Activated naive CD8-positive, alpha-beta T cell (primary cell): Measurements from ENCODE around the gene SSC5D.

Experiments used
- H3K27ac Mint-ChIP-seq: one replicate; pipeline ENCODE4 v1.8.0; 2021; ENCODE audit warnings: mixed read lengths
- H3K27me3 Mint-ChIP-seq: one replicate; pipeline ENCODE4 v1.8.0; 2021; ENCODE audit warnings: mixed read lengths
- H3K36me3 Mint-ChIP-seq: one replicate; pipeline ENCODE4 v1.8.0; 2021; ENCODE audit warnings: mixed read lengths
- H3K4me1 Mint-ChIP-seq: one replicate; pipeline ENCODE4 v1.8.0; 2021; ENCODE audit warnings: low read depth, mixed read lengths
- H3K4me3 Mint-ChIP-seq: one replicate; pipeline ENCODE4 v1.8.0; 2021; ENCODE audit warnings: mild to moderate bottlenecking, mixed read lengths
- H3K9me3 Mint-ChIP-seq: one replicate; pipeline ENCODE4 v1.8.0; 2021; ENCODE audit warnings: low read depth, mixed read lengths

Gene SSC5D

GRCh38 chr19:55451163-55451964, 36.9 kb upstream of the SSC5D start:
- Mint-ChIP-seq H3K36me3 (peaks cover 7% of the 10 kb centered on the region), H3K27me3 (peaks cover 3% of the 10 kb centered on the region), H3K4me3 (peak overlapping the region; percentile 78), H3K4me1 (peaks cover 8% of the 10 kb centered on the region), H3K9me3 (no peaks in the 10 kb centered on the region), H3K27ac (no peak overlapping the region)

- H3K27ac Mint-ChIP-seq = no peak overlapping the region
- no peaks in the 10 kb centered on the region for H3K9me3 Mint-ChIP-seq
- H3K27me3 Mint-ChIP-seq = peaks cover 3% of the 10 kb centered on the region
- H3K4me1 Mint-ChIP-seq = peaks cover 8% of the 10 kb centered on the region
- peaks cover 7% of the 10 kb centered on the region for H3K36me3 Mint-ChIP-seq
- H3K4me3 Mint-ChIP-seq = peak overlapping the region; percentile 78
These were observed 36.1 kb upstream of the SSC5D start for GRCh38 chr19:55451965-55452748.

DNA sequence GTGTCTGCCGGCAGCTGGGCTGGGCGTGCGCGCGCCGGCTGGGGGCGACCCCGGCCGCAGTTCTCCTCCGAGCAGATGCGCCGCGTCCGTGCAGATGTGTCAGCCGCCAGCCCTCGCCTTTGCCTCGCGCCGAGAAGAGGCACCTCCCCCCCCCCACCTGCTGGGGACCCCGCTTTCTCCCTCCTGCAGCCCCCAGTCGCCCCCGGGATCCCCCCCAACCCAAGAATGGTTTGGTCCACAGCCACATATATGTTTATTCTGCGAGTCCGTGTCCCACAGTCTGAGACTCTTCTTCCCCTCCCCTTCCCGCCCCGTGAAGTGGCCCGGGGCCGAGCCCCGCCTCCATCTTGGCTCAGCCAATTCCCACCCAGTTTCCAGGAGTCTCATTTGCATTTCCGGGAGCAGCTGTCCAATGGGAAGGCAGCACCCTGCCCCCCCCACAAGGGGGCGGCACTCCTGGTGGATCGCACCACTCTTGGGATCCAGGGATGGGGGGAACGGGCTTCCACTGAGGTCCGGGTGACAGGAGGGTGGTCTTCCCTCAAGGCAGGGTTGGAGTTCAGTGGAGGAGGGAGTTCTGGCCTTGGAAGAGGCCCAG, 35.4 kb upstream of the SSC5D start:
- Mint-ChIP-seq H3K27ac (no peak overlapping the region), H3K27me3 (peaks cover 3% of the 10 kb centered on the region), H3K4me3 (peak overlapping the region; percentile 60), H3K4me1 (peaks cover 8% of the 10 kb centered on the region), H3K9me3 (no peaks in the 10 kb centered on the region), H3K36me3 (peaks cover 7% of the 10 kb centered on the region)

- peak overlapping the region; percentile 60 for H3K4me3 Mint-ChIP-seq
- H3K27me3 Mint-ChIP-seq = peaks cover 3% of the 10 kb centered on the region
- peaks cover 8% of the 10 kb centered on the region for H3K4me1 Mint-ChIP-seq
- peaks cover 7% of the 10 kb centered on the region for H3K36me3 Mint-ChIP-seq
- H3K9me3 Mint-ChIP-seq = no peaks in the 10 kb centered on the region
- H3K27ac Mint-ChIP-seq = no peak overlapping the region
These were observed 34.5 kb upstream of the SSC5D start for GRCh38 chr19:55453511-55454260.

DNA sequence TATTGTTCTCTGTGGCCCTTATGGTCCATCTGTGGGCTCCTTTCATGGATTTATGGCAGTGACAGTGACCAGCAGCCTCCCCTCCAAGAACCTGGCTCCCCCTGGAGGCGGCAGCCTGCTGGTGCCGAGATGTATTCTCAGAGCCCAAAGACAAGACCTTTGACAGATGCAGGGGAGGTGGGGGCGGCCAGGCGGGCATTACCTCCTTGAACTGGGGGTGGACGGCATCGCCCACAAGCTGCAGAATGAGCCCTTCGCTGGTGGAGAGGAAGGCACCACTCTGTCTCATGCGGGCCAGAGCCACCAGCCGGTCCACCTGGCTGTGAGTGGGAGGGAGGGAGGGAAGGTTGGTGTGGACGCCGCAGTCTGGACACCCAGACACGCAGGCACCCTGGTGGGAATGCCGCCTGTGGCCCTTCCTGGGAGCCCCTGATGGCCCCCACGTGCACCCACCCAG, 33.4 kb upstream of the SSC5D start:
- H3K27me3 Mint-ChIP-seq = peaks cover 3% of the 10 kb centered on the region
- H3K36me3 Mint-ChIP-seq = peaks cover 7% of the 10 kb centered on the region
- no peaks in the 10 kb centered on the region for H3K9me3 Mint-ChIP-seq
- no peak overlapping the region for H3K27ac Mint-ChIP-seq
- H3K4me1 Mint-ChIP-seq = peaks cover 10% of the 10 kb centered on the region
- H3K4me3 Mint-ChIP-seq = no peak overlapping the region

- H3K27me3 Mint-ChIP-seq = peaks cover 3% of the 10 kb centered on the region
- H3K27ac Mint-ChIP-seq = no peak overlapping the region
- H3K4me3 Mint-ChIP-seq = no peak overlapping the region
- H3K36me3 Mint-ChIP-seq = peaks cover 7% of the 10 kb centered on the region
- H3K4me1 Mint-ChIP-seq = peaks cover 18% of the 10 kb centered on the region
- no peaks in the 10 kb centered on the region for H3K9me3 Mint-ChIP-seq
These were observed 32.5 kb upstream of the SSC5D start for GRCh38 chr19:55455576-55456235.

GRCh38 chr19:55456347-55456746, 31.9 kb upstream of the SSC5D start:
- no peaks in the 10 kb centered on the region for H3K9me3 Mint-ChIP-seq
- H3K4me3 Mint-ChIP-seq = no peak overlapping the region
- peaks cover 3% of the 10 kb centered on the region for H3K27me3 Mint-ChIP-seq
- no peak overlapping the region for H3K27ac Mint-ChIP-seq
- peaks cover 7% of the 10 kb centered on the region for H3K36me3 Mint-ChIP-seq
- H3K4me1 Mint-ChIP-seq = peaks cover 22% of the 10 kb centered on the region

GRCh38 chr19:55457683-55458457, 30.4 kb upstream of the SSC5D start:
- peak overlapping the region; percentile 17 for H3K27ac Mint-ChIP-seq
- peaks cover 3% of the 10 kb centered on the region for H3K27me3 Mint-ChIP-seq
- peaks cover 7% of the 10 kb centered on the region for H3K36me3 Mint-ChIP-seq
- H3K4me1 Mint-ChIP-seq = peaks cover 29% of the 10 kb centered on the region
- no peaks in the 10 kb centered on the region for H3K9me3 Mint-ChIP-seq
- H3K4me3 Mint-ChIP-seq = no peak overlapping the region

DNA sequence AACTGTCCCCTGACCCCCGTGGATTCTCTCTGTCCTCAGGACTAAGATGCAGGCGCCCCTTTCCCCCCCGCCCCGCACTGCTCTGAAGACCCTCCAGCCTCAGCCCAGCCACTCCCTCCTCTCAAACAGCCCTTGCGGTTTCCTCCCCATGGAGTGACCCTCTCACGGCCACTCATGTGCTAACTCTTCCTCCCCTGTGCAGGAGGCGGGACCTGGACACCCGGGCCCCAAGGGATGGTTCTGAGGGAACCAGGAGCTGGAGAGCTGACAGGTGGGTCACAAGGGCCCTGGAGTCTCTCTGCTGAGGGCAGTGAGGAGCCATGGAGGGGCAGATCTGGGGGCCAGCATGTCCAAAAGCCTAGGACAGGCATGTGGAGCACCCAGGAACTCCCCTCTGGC, 28.7 kb upstream of the SSC5D start:
- peaks cover 3% of the 10 kb centered on the region for H3K36me3 Mint-ChIP-seq
- no peaks in the 10 kb centered on the region for H3K9me3 Mint-ChIP-seq
- H3K4me1 Mint-ChIP-seq = peaks cover 24% of the 10 kb centered on the region
- H3K27ac Mint-ChIP-seq = no peak overlapping the region
- H3K4me3 Mint-ChIP-seq = no peak overlapping the region
- no peaks in the 10 kb centered on the region for H3K27me3 Mint-ChIP-seq

DNA sequence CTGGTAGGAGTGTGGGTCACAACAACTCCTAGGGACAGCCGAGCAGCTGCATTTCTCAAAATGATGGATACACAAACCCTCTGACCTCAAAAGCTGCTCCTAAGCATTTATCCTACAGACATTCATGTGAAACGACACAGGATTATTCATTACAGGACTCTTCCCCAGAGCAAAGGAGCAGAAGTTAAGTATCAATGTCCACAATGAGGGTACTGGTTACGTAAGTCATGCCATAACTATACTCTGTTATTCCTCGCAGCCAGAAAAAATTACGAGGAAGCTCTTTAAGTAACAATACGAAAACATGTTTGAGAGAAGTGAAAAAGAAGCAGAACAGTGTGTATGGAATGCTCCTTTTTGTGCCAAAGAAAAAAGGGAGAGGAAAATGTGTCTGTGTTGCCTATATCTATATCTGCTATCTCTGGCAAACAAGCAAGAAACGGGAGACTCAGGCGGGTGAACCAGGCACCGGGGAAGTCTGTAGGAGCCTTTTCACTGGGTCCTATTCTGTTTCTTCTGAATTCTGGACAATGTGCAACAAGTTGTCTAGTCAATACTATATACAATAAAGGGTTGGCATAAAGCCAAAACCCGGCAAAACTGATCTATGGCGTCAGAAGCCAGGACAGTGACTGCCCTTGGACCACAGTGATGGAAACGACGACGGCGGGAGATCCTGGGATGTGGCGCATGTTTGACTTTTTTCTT, 28.1 kb upstream of the SSC5D start:
- Mint-ChIP-seq H3K36me3 (no peaks in the 10 kb centered on the region), H3K27ac (peak overlapping the region; percentile 73), H3K4me1 (peaks cover 24% of the 10 kb centered on the region), H3K27me3 (no peaks in the 10 kb centered on the region), H3K4me3 (peak overlapping the region; percentile 89), H3K9me3 (no peaks in the 10 kb centered on the region)

- Mint-ChIP-seq H3K4me1 (peaks cover 24% of the 10 kb centered on the region), H3K36me3 (no peaks in the 10 kb centered on the region), H3K9me3 (no peaks in the 10 kb centered on the region), H3K27ac (peak overlapping the region; percentile 73), H3K27me3 (no peaks in the 10 kb centered on the region), H3K4me3 (peak overlapping the region; percentile 89)
These were observed 27.5 kb upstream of the SSC5D start for GRCh38 chr19:55460670-55461258.

DNA sequence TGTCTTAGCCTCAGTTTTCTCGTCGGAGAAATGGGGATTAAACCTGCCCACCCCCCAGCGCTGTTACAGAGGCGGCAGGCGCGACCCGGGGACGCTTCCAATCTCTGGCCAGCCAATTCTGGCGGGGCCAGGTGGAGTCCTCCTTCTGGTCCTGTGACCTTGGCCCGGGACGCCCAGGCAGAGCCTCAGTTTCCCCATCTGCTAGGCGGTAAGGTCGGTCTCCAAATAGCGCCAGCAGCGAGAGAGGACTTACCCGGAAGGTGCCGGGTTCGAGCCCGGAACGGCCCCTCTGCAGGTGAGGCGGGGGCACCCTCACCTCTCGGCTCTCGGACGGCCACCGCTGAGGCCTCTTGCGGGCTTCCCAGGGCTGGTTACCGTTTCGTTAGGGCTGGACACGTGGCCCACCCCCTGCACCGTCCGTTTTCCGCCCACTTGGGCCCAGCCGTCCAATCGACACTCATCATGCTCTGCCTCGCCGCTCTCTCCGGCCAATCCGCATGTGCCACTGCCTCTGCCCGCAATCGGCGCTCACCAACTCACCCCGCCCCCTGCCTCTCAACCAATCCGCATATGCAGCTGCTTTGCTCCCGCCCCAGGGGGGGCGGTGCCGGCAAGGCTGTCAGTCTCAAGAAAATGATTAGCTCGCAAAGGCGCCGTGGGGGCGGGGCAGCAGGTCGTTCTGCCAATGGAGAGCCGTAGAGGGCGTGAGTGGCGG, 26.8 kb upstream of the SSC5D start, which contains the start of gene ISOC2:
Gene ISOC2 (minus strand): TSS at position 384 of the 715 bp plus-strand sequence. CDS start 5,156 bp downstream, outside the sequence.
- no peaks in the 10 kb centered on the region for H3K36me3 Mint-ChIP-seq
- H3K4me1 Mint-ChIP-seq = peaks cover 24% of the 10 kb centered on the region
- no peaks in the 10 kb centered on the region for H3K9me3 Mint-ChIP-seq
- H3K4me3 Mint-ChIP-seq = peak within 1 kb of the TSS; percentile 89
- no peaks in the 10 kb centered on the region for H3K27me3 Mint-ChIP-seq
- H3K27ac Mint-ChIP-seq = peak within 1 kb of the TSS; percentile 87
